H9 (cell line): ENCODE measurements around the gene KEAP1. TPM values are rescaled to one million over a fixed set of nuclear protein-coding genes. Genes with fewer than 3 reads are reported as not detected.

Source experiments
- DNase-seq: peaks from one replicate; pipeline ENCODE4 v3.0.0-alpha.2; 2017
- H2AFZ ChIP-seq: one replicate; pipeline ENCODE4 v1.6.1; 2013; ENCODE audit warnings: mild to moderate bottlenecking, low read length, control low read depth, moderate library complexity
- H2AK5ac ChIP-seq: 2 replicates; pipeline ENCODE4 v1.6.1; 2013; ENCODE audit warnings: low read length, control low read depth, mixed read lengths; ENCODE audit not compliant: insufficient read length
- H2BK120ac ChIP-seq: one replicate; pipeline ENCODE4 v1.6.1; 2013; ENCODE audit warnings: low read depth, mild to moderate bottlenecking, low read length, control low read depth, inconsistent platforms; ENCODE audit not compliant: poor library complexity, severe bottlenecking
- H2BK12ac ChIP-seq: 2 replicates; pipeline ENCODE4 v1.6.1; 2013; ENCODE audit warnings: low read length, control low read depth, mixed read lengths, low read depth; ENCODE audit not compliant: insufficient read length
- H2BK15ac ChIP-seq: 2 replicates; pipeline ENCODE4 v1.6.1; 2013; ENCODE audit warnings: low read depth, low read length, control low read depth
- H2BK20ac ChIP-seq: one replicate; pipeline ENCODE4 v1.6.1; 2013; ENCODE audit warnings: low read depth, mild to moderate bottlenecking, low read length, control low read depth, inconsistent platforms; ENCODE audit not compliant: poor library complexity, severe bottlenecking
- H2BK5ac ChIP-seq: 2 replicates; pipeline ENCODE4 v1.6.1; 2013; ENCODE audit warnings: low read length, control low read depth, mixed read lengths; ENCODE audit not compliant: insufficient read length
- H3K14ac ChIP-seq: 2 replicates; pipeline ENCODE4 v1.6.1; 2013; ENCODE audit warnings: low read length, control low read depth; ENCODE audit not compliant: insufficient read depth
- H3K18ac ChIP-seq: 2 replicates; pipeline ENCODE4 v1.6.1; 2013; ENCODE audit warnings: low read depth, mild to moderate bottlenecking, mixed read lengths, low read length, control low read depth; ENCODE audit not compliant: insufficient read length
- H3K23ac ChIP-seq: 2 replicates; pipeline ENCODE4 v1.6.1; 2013; ENCODE audit warnings: low read length, control low read depth, mixed read lengths, low read depth; ENCODE audit not compliant: insufficient read length
- H3K23me2 ChIP-seq: 2 replicates; pipeline ENCODE4 v1.6.1; 2013; ENCODE audit warnings: low read depth, mild to moderate bottlenecking, mixed read lengths, low read length, control low read depth; ENCODE audit not compliant: insufficient read length, poor library complexity, severe bottlenecking
- H3K27ac ChIP-seq: 2 replicates; pipeline ENCODE4 v1.5.1; 2013; ENCODE audit warnings: low read length, control low read depth, mixed read lengths, low read depth; ENCODE audit not compliant: insufficient read length
- H3K27me3 ChIP-seq: 2 replicates; pipeline ENCODE4 v1.6.1; 2013; ENCODE audit warnings: low read length, control low read depth, inconsistent platforms; ENCODE audit not compliant: insufficient read depth
- H3K4ac ChIP-seq: 2 replicates; pipeline ENCODE4 v1.6.1; 2013; ENCODE audit warnings: low read depth, mild to moderate bottlenecking, control low read depth, inconsistent platforms, low read length, moderate library complexity
- H3K4me1 ChIP-seq: 2 replicates; pipeline ENCODE4 v1.6.1; 2013; ENCODE audit warnings: low read length, control low read depth, inconsistent platforms; ENCODE audit not compliant: insufficient read depth
- H3K4me2 ChIP-seq: 2 replicates; pipeline ENCODE4 v1.6.1; 2013; ENCODE audit warnings: low read length, control low read depth, mixed read lengths; ENCODE audit not compliant: insufficient read length, insufficient read depth
- H3K56ac ChIP-seq: 2 replicates; pipeline ENCODE4 v1.6.1; 2013; ENCODE audit warnings: low read depth, mild to moderate bottlenecking, mixed read lengths, low read length, control low read depth; ENCODE audit not compliant: insufficient read length
- H3K79me1 ChIP-seq: 2 replicates; pipeline ENCODE4 v1.6.1; 2013; ENCODE audit warnings: low read depth, mild to moderate bottlenecking, moderate library complexity, low read length, control low read depth, inconsistent platforms; ENCODE audit not compliant: insufficient read depth, poor library complexity, severe bottlenecking
- H3K79me2 ChIP-seq: 2 replicates; pipeline ENCODE4 v1.6.1; 2013; ENCODE audit warnings: low read length, control low read depth, inconsistent platforms; ENCODE audit not compliant: insufficient read depth
- H3K9ac ChIP-seq: 2 replicates; pipeline ENCODE4 v1.6.1; 2013; ENCODE audit warnings: low read length, control low read depth, mixed read lengths; ENCODE audit not compliant: insufficient read length; ENCODE audit errors: extremely low read depth
- H3K9me3 ChIP-seq: one replicate; pipeline ENCODE4 v1.6.1; 2013; ENCODE audit warnings: low read depth, low read length, inconsistent platforms; ENCODE audit not compliant: control insufficient read depth
- H3T11ph ChIP-seq: one replicate; pipeline ENCODE4 v1.6.1; 2013; ENCODE audit warnings: mild to moderate bottlenecking, low read length, control low read depth, inconsistent platforms
- H4K20me1 ChIP-seq: one replicate; pipeline ENCODE4 v1.6.1; 2013; ENCODE audit not compliant: control insufficient read depth, insufficient read length, insufficient read depth
- H4K5ac ChIP-seq: 2 replicates; pipeline ENCODE4 v1.6.1; 2013; ENCODE audit warnings: low read depth, mild to moderate bottlenecking, mixed read lengths, low read length, control low read depth; ENCODE audit not compliant: insufficient read length
- H4K8ac ChIP-seq: replicated peaks from 2 replicates; pipeline ENCODE4 v1.6.1; 2013; ENCODE audit warnings: low read length, control low read depth, mixed read lengths, low read depth; ENCODE audit not compliant: insufficient read length
- H4K91ac ChIP-seq: 2 replicates; pipeline ENCODE4 v1.6.1; 2013; ENCODE audit warnings: low read depth, mild to moderate bottlenecking, moderate library complexity, mixed read lengths, low read length, control low read depth; ENCODE audit not compliant: insufficient read length
- H3K27ac Mint-ChIP-seq, 3 experiments: 2 replicates in 2 of 3; 3 replicates in 1 of 3; pipeline ENCODE4 v1.8.0; 2020 to 2021; ENCODE audit warnings: mixed read lengths in 3 of 3, mild to moderate bottlenecking in 1 of 3, moderate library complexity in 1 of 3
- H3K27me3 Mint-ChIP-seq: 2 replicates; pipeline ENCODE4 v1.8.0; 2021; ENCODE audit warnings: low read depth, mild to moderate bottlenecking, moderate library complexity, mixed read lengths
- H3K36me3 Mint-ChIP-seq, 3 experiments: 2 replicates in 2 of 3; 3 replicates in 1 of 3; pipeline ENCODE4 v1.8.0; 2020 to 2021; ENCODE audit warnings: low read depth in 3 of 3, mixed read lengths in 3 of 3; ENCODE audit not compliant: insufficient read depth in 1 of 3
- H3K4me1 Mint-ChIP-seq, 2 experiments: 2 replicates each; pipeline ENCODE4 v1.8.0; 2020; ENCODE audit warnings: mixed read lengths in 2 of 2
- H3K4me3 Mint-ChIP-seq, 2 experiments: 2 replicates in 1 of 2; 3 replicates in 1 of 2; pipeline ENCODE4 v1.8.0; 2020 to 2021; ENCODE audit warnings: mild to moderate bottlenecking in 2 of 2, mixed read lengths in 2 of 2, moderate library complexity in 1 of 2
- H3K9me3 Mint-ChIP-seq, 2 experiments: 2 replicates in 1 of 2; 3 replicates in 1 of 2; pipeline ENCODE4 v1.8.0; 2020; ENCODE audit warnings: mild to moderate bottlenecking in 2 of 2, mixed read lengths in 2 of 2, moderate library complexity in 1 of 2
- WGBS: extraction: QIAGEN DNeasy Blood & Tissue Kit; methylation state at CpG from one replicate; pipeline ENCODE4 v1.1.7; 2013; ENCODE audit warnings: missing lambda C conversion rate, low lambda C conversion rate, mixed read lengths; ENCODE audit not compliant: insufficient read length; ENCODE audit errors: extremely low coverage; 5-methylcytosine and 5-hydroxymethylcytosine counted together
- total RNA-seq: library from RNA; stranded (reverse); gene quantifications from 2 replicates; pipeline ENCODE4 v1.2.1, GENCODE V29; 2021
- TF ChIP-seq, protein P1 (sequence below): fragments of 200-600 bp; sonication (generic); conservative IDR thresholded peaks from 3 replicates; pipeline ENCODE4 v1.8.0; 2021; ENCODE audit warnings: antibody characterized with exemption, mild to moderate bottlenecking

Gene KEAP1
- total RNA-seq, 1 experiment from 2014 or later, result 88.7 TPM

DNA sequence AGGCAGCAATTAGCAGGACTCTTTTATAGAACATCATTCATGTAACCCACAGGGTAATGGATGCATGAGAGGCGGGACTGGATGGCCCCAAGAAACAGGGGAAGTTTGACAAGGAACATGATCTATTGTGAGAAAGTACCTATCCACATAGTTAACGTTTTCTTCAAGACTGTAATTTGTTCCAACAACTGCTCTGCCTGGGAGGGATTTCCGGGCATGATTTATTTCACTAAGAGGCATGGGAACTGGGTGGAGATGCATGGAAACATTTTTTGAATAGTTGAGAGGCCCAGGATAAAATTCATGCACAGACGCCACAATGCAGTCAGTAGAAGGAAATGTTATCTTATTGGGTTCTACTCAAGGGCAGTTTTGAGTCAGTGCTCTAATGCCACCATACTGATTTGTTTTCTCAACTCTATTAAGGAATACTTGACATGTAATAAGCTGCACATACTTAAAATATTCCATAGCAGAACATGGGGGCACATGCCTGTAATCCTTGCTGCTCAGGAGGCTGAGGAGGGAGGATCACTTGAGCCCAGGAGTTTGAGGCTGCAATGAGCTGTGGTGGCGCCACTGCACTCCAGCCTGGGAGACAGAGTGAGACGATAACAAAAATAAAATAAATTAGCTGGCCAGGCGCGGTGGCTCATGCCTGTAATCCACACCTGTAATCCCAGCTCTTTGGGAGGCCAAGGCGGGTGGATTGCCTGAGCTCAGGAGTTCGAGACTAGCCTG, 30.7 kb upstream of the KEAP1 start:
- no peaks in the 10 kb centered on the region for H3K27me3 ChIP-seq
- Mint-ChIP-seq H3K4me3 (no peak overlapping the region), H3K27ac (no peak overlapping the region), H3K36me3 (no peaks in the 10 kb centered on the region), H3K9me3 (no peaks in the 10 kb centered on the region), H3K27me3 (peaks cover 21% of the 10 kb centered on the region), H3K4me1 (no peaks in the 10 kb centered on the region)
- no CpG with 5 or more reads among the region's 10 CpGs for WGBS
- H3K9me3 ChIP-seq, result no peaks in the 10 kb centered on the region
- H4K20me1 ChIP-seq, result no peaks in the 10 kb centered on the region
- H3K23ac ChIP-seq, result no peak overlapping the region
- no peak overlapping the region for H3K27ac ChIP-seq
- no peak for DNase-seq
- no peaks in the 10 kb centered on the region for H3K4me1 ChIP-seq
- no peaks in the 10 kb centered on the region for H3K79me2 ChIP-seq
- H2BK15ac ChIP-seq, result no peak overlapping the region
- no peak overlapping the region for H2BK5ac ChIP-seq
- TF ChIP-seq, protein P1, sequence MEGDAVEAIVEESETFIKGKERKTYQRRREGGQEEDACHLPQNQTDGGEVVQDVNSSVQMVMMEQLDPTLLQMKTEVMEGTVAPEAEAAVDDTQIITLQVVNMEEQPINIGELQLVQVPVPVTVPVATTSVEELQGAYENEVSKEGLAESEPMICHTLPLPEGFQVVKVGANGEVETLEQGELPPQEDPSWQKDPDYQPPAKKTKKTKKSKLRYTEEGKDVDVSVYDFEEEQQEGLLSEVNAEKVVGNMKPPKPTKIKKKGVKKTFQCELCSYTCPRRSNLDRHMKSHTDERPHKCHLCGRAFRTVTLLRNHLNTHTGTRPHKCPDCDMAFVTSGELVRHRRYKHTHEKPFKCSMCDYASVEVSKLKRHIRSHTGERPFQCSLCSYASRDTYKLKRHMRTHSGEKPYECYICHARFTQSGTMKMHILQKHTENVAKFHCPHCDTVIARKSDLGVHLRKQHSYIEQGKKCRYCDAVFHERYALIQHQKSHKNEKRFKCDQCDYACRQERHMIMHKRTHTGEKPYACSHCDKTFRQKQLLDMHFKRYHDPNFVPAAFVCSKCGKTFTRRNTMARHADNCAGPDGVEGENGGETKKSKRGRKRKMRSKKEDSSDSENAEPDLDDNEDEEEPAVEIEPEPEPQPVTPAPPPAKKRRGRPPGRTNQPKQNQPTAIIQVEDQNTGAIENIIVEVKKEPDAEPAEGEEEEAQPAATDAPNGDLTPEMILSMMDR, result no peak
- H3K23me2 ChIP-seq, result no peaks in the 10 kb centered on the region
- H3K4me2 ChIP-seq, result no peak overlapping the region
- no peak overlapping the region for H3K9ac ChIP-seq
- no peak overlapping the region for H2BK12ac ChIP-seq
- H3K79me1 ChIP-seq, result no peaks in the 10 kb centered on the region
- no peak overlapping the region for H4K91ac ChIP-seq
- H4K5ac ChIP-seq, result no peak overlapping the region
- no peak overlapping the region for H2BK120ac ChIP-seq
- no peak overlapping the region for H3K56ac ChIP-seq
- no peak overlapping the region for H2BK20ac ChIP-seq
- no peak overlapping the region for H3K14ac ChIP-seq
- H2AK5ac ChIP-seq, result no peak overlapping the region
- H3T11ph ChIP-seq, result no peak overlapping the region
- H2AFZ ChIP-seq, result no peak overlapping the region
- no peak overlapping the region for H3K18ac ChIP-seq
- no peak overlapping the region for H3K4ac ChIP-seq
- no peak overlapping the region for H4K8ac ChIP-seq
